HL-60 (cell line): ENCODE measurements around the gene DAPK3.

Experiments used
- POLR2AphosphoS5 ChIP-seq: IDR thresholded peaks from 2 replicates; pipeline ENCODE4 v1.6.1; 2012; ENCODE audit warnings: low read depth
- TF ChIP-seq, protein P1 (sequence below): IDR thresholded peaks from one replicate; pipeline ENCODE4 v1.5.1; 2011; ENCODE audit warnings: low read length, control low read depth, inconsistent platforms; ENCODE audit not compliant: insufficient read depth

DNA sequence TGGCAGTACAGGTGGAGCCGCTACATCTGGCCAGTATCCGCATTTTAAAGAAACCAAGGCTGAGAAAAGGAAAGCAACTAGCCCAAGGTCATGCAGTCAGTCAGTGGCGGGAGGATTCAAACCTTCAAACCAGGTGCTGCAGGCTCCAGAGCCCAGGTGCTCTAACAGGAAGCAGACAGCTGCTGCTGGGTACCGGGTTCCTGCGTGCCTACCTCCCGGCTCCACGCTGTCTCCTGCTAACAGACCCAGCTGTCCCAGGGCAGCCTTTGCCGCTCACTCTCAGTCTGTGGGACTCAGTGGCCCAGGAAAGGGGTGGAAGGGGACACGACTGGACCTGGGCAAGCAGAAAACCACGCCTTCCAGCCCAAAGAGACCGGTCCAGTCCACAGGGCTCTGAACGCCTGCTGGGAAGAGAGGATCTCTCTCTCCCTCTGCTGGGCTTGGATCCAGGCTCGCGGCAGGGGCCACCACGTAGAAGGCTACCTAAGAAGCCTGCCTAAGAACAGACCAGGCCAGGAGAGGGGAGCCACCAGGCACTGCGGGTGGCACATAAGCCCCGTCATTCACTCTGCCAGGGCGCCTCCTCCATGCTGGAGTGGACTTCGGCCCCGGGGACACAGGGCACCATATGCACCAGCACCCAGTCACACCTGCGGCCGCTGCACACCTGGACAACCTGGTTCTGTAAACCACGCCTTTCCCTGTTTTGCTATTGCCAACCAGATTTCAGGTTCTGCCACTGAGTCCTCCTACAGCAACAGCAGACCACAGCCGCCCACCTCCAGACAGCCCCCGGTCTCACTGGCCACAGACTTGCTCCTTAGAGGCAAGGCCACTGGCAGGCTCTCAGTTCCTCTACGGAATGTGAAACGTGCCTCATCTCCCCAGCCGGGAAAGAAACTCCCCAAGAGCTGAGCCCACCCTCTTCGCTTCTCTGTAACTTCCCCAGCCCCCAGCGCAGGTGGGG is 4.6 kb downstream of the DAPK3 start:
- TF ChIP-seq, protein P1, sequence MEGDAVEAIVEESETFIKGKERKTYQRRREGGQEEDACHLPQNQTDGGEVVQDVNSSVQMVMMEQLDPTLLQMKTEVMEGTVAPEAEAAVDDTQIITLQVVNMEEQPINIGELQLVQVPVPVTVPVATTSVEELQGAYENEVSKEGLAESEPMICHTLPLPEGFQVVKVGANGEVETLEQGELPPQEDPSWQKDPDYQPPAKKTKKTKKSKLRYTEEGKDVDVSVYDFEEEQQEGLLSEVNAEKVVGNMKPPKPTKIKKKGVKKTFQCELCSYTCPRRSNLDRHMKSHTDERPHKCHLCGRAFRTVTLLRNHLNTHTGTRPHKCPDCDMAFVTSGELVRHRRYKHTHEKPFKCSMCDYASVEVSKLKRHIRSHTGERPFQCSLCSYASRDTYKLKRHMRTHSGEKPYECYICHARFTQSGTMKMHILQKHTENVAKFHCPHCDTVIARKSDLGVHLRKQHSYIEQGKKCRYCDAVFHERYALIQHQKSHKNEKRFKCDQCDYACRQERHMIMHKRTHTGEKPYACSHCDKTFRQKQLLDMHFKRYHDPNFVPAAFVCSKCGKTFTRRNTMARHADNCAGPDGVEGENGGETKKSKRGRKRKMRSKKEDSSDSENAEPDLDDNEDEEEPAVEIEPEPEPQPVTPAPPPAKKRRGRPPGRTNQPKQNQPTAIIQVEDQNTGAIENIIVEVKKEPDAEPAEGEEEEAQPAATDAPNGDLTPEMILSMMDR, result no peak
- no peak for TF ChIP-seq POLR2AphosphoS5
